ENCODE results near the gene PYGM.

GRCh38 chr11:64760759-64761420 lies 1.1 kb upstream of the PYGM start:
- TF ChIP-seq DDIT3 (CRISPR knock-in tag; IDR thresholded peaks at IDR 0.05), result no peak
- TF ChIP-seq CSRNP2 (CRISPR knock-in tag; conservative IDR thresholded peaks at IDR 0.05; ENCODE audit: low read depth), result no peak

All from HepG2 (cell line).